Ammon's horn (tissue), 1 donor: Measurements from ENCODE around the gene HBE1.
"Not testable (repeated sequence)": the region's sequence is repeated elsewhere in the genome, so short reads cannot be mapped to it uniquely, and the experiment has no call there.

ENCODE experiments used
- DNase-seq: peaks from one replicate; pipeline ENCODE4 v3.0.0-alpha.2; 2016; ENCODE audit warnings: low spot score

Gene HBE1

GRCh38 chr11:5269715-5270147, at the start of gene HBE1:
Gene HBE1 (minus strand): TSS chr11:5269945. CDS start chr11:5269890, 55 bp downstream.
- no peak for DNase-seq

GRCh38 chr11:5317292-5317691, 47.5 kb upstream of the HBE1 start:
- no peak for DNase-seq

- DNase-seq, result not testable (repeated sequence)
These were observed 43.7 kb upstream of the HBE1 start for GRCh38 chr11:5313326-5314023.

- DNase-seq, result no peak
These were observed 40.7 kb upstream of the HBE1 start for GRCh38 chr11:5310423-5310822.

GRCh38 chr11:5307256-5308019, 37.7 kb upstream of the HBE1 start:
- no peak for DNase-seq

GRCh38 chr11:5304046-5304445, 34.3 kb upstream of the HBE1 start:
- no peak for DNase-seq

- DNase-seq, result no peak
These were observed 33.9 kb upstream of the HBE1 start for GRCh38 chr11:5303626-5304025.

GRCh38 chr11:5301846-5302245, 32.1 kb upstream of the HBE1 start, which contains the start of gene OR51B4:
Gene OR51B4 (minus strand): TSS chr11:5301946. CDS start chr11:5301946, 0 bp downstream.
- no peak for DNase-seq

- no peak for DNase-seq
These were observed 30.5 kb upstream of the HBE1 start for GRCh38 chr11:5300251-5300650.

- DNase-seq, result no peak
These were observed 28.7 kb upstream of the HBE1 start for GRCh38 chr11:5298451-5298850.

GRCh38 chr11:5297721-5298323, 28.1 kb upstream of the HBE1 start:
- no peak for DNase-seq

- not testable (repeated sequence) for DNase-seq
These were observed 24.7 kb upstream of the HBE1 start for GRCh38 chr11:5294342-5294995.

GRCh38 chr11:5293028-5293427, 23.3 kb upstream of the HBE1 start:
- DNase-seq, result no peak

- DNase-seq, result no peak
These were observed 21.6 kb upstream of the HBE1 start for GRCh38 chr11:5291207-5291838.

- no peak for DNase-seq
These were observed 20.4 kb upstream of the HBE1 start for GRCh38 chr11:5290106-5290505.

GRCh38 chr11:5289696-5290095, 20.0 kb upstream of the HBE1 start:
- no peak for DNase-seq

- no peak for DNase-seq
These were observed 19.3 kb upstream of the HBE1 start for GRCh38 chr11:5288906-5289550.

GRCh38 chr11:5288108-5288905, 18.6 kb upstream of the HBE1 start:
- no peak for DNase-seq

GRCh38 chr11:5286901-5287300, 17.2 kb upstream of the HBE1 start:
- DNase-seq, result no peak

- DNase-seq, result no peak
These were observed 16.6 kb upstream of the HBE1 start for GRCh38 chr11:5286351-5286750.
